ENCODE results near the gene NPIPA3. TPM values are rescaled to one million over a fixed set of nuclear protein-coding genes. Genes with fewer than 3 reads are reported as not detected.
"Not testable (repeated sequence)": the region's sequence is repeated elsewhere in the genome, so short reads cannot be mapped to it uniquely, and the experiment has no call there.

Gene NPIPA3
- 1 to 10 TPM in 2 of 4 donors, not detected in 2; 1.5 to 3.1 TPM for total RNA-seq

DNA sequence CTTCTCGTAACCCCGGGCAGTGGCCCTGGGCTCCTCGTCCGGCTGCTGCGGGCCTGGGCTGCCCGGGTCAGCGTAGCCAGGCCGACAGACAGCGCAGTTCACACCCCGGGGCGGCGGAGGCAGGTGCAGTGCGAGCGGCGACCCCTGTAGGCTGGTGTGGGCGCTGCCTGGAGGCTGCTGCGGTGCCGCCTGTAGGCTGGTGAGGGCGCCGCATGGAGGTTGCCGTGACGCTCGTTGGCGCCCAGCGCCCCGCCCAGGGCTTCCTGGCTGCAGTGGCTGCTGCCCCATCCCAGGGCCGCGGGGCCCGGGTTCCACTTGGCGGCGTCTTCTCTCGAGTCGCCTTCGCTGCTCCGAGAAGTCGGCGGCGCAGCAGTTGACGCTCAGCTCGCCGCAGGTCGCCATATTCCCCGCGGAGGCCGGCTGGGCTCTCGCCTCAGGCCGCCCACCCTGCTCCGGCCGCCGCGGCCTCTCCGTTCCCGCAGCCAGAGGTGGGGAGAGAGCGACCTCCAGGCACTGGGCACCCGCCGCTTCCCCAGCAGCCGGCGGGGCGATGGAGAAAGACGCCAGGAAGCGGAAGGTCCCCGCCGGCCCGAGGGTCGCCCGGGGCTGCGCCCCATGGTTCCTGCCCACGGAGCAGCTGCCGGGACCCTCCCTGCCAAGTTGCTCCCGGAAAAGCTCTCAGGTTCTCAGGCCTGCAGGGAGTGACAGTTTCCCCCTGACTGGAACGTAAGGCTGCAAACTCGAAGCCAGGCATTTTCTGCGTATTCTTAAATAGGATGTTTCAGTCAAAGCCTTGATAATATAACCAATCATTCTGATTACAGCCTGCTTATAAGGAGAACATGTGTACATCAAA, at the start of gene NPIPA3:
TSS of gene NPIPA3 (plus strand) at position 256 of the 856 bp plus-strand sequence. CDS start 5,533 bp downstream, outside the sequence.
- TF ChIP-seq CTCF (IDR thresholded peaks at IDR 0.05; ENCODE audit: low read depth): not testable (repeated sequence)

GRCh38 chr16:14658063-14658462, 45.1 kb upstream of the NPIPA3 start:
- TF ChIP-seq CTCF (IDR thresholded peaks at IDR 0.05; ENCODE audit: low read depth): no peak

DNA sequence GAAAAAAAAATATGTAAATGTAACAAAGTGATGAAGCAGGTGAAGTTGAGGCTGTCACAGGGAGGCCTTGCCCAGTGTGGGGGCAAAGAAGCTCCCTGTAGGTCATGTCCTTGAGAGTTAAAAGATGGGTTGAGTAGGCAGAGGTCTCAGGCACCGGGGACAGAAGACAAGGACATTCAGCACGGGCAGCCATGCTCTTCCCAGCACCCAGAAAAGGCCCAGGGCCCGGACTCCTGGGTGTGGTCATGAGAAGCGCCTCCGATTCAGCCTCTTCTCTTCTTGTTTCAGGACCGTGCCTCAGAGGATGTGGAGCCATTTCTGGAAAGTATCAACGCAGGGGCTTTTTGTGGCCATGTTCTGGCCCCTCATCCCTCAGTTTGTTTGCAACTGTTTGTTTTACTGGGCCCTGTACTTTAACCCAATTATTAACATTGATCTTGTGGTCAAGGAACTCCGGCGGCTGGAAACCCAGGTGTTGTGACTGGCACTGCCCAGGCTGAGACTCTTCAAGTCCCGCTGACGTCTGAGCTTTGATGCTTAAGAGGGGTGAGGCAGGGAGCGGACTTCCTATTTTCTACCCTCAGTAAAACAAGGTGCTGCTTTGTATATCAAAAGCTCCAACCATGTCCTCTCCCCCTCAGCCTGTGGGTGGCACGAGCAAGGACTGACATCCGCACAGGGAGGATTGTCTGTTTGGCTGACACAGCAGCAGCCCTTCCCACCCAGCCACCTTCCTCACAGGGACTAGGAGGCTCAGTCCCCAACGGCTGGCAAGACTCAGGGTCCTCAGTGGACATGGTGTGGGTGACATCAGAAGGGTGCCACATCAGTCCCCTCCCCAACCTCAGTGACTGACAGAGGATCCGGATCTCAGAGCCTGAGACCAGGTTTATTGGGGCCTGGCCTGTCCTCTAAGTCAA, 35.6 kb upstream of the NPIPA3 start:
- no peak for TF ChIP-seq CTCF (IDR thresholded peaks at IDR 0.05; ENCODE audit: low read depth)

DNA sequence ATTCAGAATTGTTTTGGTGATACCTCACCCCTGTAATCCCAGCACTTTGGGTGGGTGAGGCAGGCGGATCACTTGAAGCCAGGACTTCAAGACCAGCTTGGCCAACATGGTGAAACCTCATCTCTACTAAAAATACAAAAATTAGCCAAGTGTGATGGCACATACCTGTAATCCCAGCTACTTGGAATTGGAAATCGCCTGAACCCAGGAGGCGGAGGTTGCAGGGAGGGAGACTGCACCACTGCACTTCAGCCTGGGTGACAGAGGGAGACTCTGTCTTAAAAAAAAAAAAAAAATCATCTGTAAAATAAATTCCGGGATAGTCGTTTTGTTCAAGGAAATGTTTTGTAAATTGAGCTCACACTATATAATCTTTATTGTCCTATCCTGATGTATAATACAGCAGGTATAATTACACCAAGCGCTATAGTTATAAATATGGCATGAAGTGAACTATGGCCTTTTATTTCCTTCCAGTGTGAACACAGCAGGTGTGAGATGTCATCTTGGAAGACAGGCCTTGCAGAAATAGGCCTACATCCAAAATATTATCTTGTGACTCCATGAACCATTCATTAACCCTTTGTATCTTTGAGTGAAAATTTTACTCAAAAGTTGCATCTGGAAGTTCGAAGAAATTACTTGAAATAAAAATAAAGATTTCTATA, 34.5 kb upstream of the NPIPA3 start:
- no peak for TF ChIP-seq CTCF (IDR thresholded peaks at IDR 0.05; ENCODE audit: low read depth)

- no peak for TF ChIP-seq CTCF (IDR thresholded peaks at IDR 0.05; ENCODE audit: low read depth)
These were observed 33.4 kb upstream of the NPIPA3 start for GRCh38 chr16:14669776-14670175.

DNA sequence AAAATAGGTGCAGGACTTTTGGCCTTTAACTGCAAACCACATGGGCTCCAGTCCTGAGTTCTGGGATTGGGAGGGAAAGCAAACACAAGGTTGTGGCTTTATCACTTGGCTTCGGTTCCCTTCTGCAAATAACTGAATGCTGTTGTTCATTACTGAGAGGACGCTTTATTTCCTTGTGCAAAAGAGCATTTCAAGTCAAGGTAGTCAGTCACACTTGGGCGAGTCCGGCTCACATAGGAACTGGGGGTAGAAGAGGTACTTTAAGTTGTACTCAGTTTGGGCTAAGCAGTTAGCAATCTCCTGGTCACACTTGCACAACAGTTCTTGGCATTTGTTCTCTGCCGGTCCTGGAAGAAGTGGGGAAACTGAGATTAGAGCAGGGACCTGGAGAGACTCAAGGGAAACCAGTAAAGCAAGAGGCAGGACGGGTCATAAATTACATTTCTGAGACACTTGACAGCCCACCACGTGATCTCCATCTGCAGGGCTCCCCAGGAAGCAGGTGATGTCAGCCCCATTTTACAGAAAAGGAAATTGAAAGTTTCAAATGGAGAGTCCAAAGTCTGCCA, 30.7 kb upstream of the NPIPA3 start:
- no peak for TF ChIP-seq CTCF (IDR thresholded peaks at IDR 0.05; ENCODE audit: low read depth)

Measured in subcutaneous adipose tissue (tissue), 4 donors.